A673 (cell line): ENCODE data around the gene KLF17. TPM values are rescaled to one million over a fixed set of nuclear protein-coding genes. Genes with fewer than 3 reads are reported as not detected.

Source experiments
- BruUV-seq: library from RNA; stranded (reverse); fragments of 400-500 nt; replicated peaks from 2 replicates; lab custom pipeline; 2021; lab: Mats Ljungman, UMichigan
- CTCF ChIA-PET: fragments of 300-600 bp; sonication (Branson Sonifier 250); formaldehyde crosslinking; loops from one replicate; lab custom pipeline; 2022; ENCODE audit warnings: antibody characterized with exemption; lab: Charles Lee
- POLR2A ChIA-PET: fragments of 300-600 bp; sonication (Branson Sonifier 250); formaldehyde crosslinking; loops from one replicate; lab custom pipeline; 2022; ENCODE audit warnings: antibody characterized with exemption; ENCODE audit not compliant: low non-redundant PET; lab: Charles Lee
- DNase-seq: peaks from one replicate; pipeline ENCODE4 v3.0.0-alpha.2; 2015; ENCODE audit warnings: low spot score
- H3K27ac ChIP-seq: fragments of 200-600 bp; sonication (generic); 2 replicates; pipeline ENCODE4 v1.5.1; 2016; ENCODE audit warnings: mixed run types, low read depth, mild to moderate bottlenecking, mixed read lengths, antibody characterized with exemption, low read length; ENCODE audit not compliant: poor library complexity, severe bottlenecking
- H3K27me3 ChIP-seq: fragments of 200-600 bp; sonication (generic); replicated peaks from 2 replicates; pipeline ENCODE4 v1.6.1; 2017; ENCODE audit warnings: mixed run types, low read depth, mild to moderate bottlenecking, mixed read lengths, antibody characterized with exemption, low read length; ENCODE audit not compliant: insufficient read depth, poor library complexity
- H3K36me3 ChIP-seq: fragments of 200-600 bp; sonication (generic); 2 replicates; pipeline ENCODE4 v1.6.1; 2016; ENCODE audit warnings: mixed run types, mild to moderate bottlenecking, mixed read lengths, antibody characterized with exemption, low read length; ENCODE audit not compliant: insufficient read depth, poor library complexity, severe bottlenecking
- H3K4me1 ChIP-seq: fragments of 200-600 bp; sonication (generic); 2 replicates; pipeline ENCODE4 v1.6.1; 2017; ENCODE audit warnings: mixed run types, mild to moderate bottlenecking, mixed read lengths, antibody characterized with exemption, low read length; ENCODE audit not compliant: insufficient read depth, poor library complexity, severe bottlenecking
- H3K4me3 ChIP-seq: fragments of 200-600 bp; sonication (generic); 2 replicates; pipeline ENCODE4 v1.5.1; 2016; ENCODE audit warnings: low read depth, mixed run types, mild to moderate bottlenecking, mixed read lengths, low read length; ENCODE audit not compliant: poor library complexity, severe bottlenecking
- H3K9me3 ChIP-seq: fragments of 200-600 bp; sonication (generic); 2 replicates; pipeline ENCODE4 v1.6.1; 2016; ENCODE audit warnings: mixed run types, low read depth, mild to moderate bottlenecking, mixed read lengths, antibody characterized with exemption, low read length; ENCODE audit not compliant: poor library complexity, severe bottlenecking
- EZH2 ChIP-seq: fragments of 200-600 bp; sonication (generic); IDR thresholded peaks from 2 replicates; pipeline ENCODE4 v1.6.1; 2017; ENCODE audit warnings: borderline replicate concordance, low read depth, mild to moderate bottlenecking, mixed read lengths, antibody characterized with exemption, low read length; ENCODE audit not compliant: poor library complexity, severe bottlenecking
- intact Hi-C: fragments of 100-400 bp; cut with micrococcal nuclease; formaldehyde crosslinking; loops from one replicate; pipeline ENCODE4 v1.10.0; 2022; ENCODE audit not compliant: unreplicated experiment
- total RNA-seq: library from RNA; stranded (reverse); gene quantifications from 2 replicates; pipeline ENCODE4 v1.2.3, GENCODE V29; 2021
- TF ChIP-seq, protein P1 (sequence below): fragments of 300-800, 200-600 bp; sonication (generic); conservative IDR thresholded peaks from 2 replicates; pipeline ENCODE4 v1.5.1; 2017; ENCODE audit warnings: low read depth, mild to moderate bottlenecking, antibody characterized with exemption, low read length, moderate library complexity, mixed read lengths

KLF17 gene
- total RNA-seq, 1 experiment from 2014 or later, result not detected

DNA sequence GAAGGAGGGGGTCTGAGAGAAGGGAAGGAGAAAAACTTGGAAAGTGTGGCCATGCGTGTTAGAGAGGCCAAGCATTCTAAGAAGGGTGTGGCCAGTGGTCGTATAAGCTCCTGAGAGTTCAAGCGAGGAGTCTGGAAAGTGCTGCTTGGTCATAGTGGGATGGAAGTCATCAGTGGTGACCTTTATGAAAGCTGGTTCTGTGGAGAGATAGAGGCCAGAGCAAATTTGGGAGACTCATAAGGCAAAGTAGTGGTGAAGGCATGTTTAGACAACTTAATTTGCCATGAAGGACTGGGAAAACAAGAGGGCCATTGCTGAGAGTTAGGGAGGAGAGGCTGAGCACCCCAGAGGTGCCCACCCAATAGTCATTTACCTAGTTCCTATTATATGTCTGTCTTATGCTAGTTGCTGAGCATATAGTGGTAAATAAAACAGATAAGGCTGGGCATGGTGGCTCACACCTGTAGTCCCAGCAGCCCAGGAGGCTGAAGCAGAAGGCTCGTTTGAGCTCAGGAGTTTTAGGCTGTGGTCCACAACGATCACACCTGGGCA, 1.9 kb downstream of the KLF17 start:
- Histone ChIP-seq H3K27me3 (peaks cover 19% of the 10 kb centered on the region), H3K4me1 (no peaks in the 10 kb centered on the region), H3K9me3 (no peaks in the 10 kb centered on the region), H3K36me3 (no peaks in the 10 kb centered on the region), H3K4me3 (no peak overlapping the region), H3K27ac (no peak overlapping the region)
- CTCF ChIA-PET, result no interaction called here
- BruUV-seq, result no TSS peak
- DNase-seq, result no peak
- TF ChIP-seq EZH2, result no peak
- TF ChIP-seq, protein P1, sequence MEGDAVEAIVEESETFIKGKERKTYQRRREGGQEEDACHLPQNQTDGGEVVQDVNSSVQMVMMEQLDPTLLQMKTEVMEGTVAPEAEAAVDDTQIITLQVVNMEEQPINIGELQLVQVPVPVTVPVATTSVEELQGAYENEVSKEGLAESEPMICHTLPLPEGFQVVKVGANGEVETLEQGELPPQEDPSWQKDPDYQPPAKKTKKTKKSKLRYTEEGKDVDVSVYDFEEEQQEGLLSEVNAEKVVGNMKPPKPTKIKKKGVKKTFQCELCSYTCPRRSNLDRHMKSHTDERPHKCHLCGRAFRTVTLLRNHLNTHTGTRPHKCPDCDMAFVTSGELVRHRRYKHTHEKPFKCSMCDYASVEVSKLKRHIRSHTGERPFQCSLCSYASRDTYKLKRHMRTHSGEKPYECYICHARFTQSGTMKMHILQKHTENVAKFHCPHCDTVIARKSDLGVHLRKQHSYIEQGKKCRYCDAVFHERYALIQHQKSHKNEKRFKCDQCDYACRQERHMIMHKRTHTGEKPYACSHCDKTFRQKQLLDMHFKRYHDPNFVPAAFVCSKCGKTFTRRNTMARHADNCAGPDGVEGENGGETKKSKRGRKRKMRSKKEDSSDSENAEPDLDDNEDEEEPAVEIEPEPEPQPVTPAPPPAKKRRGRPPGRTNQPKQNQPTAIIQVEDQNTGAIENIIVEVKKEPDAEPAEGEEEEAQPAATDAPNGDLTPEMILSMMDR, result no peak
- POLR2A ChIA-PET, result no interaction called here
- intact Hi-C loops, result no loop called here

DNA sequence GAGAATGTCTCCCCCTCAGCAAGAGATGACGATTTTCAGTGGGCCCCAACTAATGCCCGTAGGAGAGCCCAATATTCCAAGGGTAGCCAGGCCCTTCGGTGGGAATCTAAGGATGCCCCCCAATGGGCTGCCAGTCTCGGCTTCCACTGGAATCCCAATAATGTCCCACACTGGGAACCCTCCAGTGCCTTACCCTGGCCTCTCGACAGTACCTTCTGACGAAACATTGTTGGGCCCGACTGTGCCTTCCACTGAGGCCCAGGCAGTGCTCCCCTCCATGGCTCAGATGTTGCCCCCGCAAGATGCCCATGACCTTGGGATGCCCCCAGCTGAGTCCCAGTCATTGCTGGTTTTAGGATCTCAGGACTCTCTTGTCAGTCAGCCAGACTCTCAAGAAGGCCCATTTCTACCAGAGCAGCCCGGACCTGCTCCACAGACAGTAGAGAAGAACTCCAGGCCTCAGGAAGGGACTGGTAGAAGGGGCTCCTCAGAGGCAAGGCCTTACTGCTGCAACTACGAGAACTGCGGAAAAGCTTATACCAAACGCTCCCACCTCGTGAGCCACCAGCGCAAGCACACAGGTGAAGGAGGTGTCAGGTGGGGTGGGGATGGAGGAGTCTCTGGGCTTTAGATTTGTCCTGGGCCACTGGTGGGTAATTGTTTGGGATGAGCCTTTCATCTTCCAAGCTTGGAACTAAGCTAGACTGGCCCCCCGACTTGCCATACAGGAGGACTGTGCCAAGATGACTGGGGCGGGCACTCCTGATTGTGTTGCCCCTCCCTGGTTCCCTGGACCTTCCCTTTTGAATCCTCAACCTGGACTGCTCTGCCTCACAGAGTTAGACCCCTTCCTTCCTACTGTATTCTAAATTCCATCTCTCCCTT, 11.2 kb downstream of the KLF17 start:
- Histone ChIP-seq H3K9me3 (no peaks in the 10 kb centered on the region), H3K4me3 (no peak overlapping the region), H3K36me3 (no peaks in the 10 kb centered on the region), H3K4me1 (no peaks in the 10 kb centered on the region), H3K27ac (no peak overlapping the region), H3K27me3 (no peaks in the 10 kb centered on the region)
- BruUV-seq, result no TSS peak
- intact Hi-C loops, result no loop called here
- ChIA-PET POLR2A (no interaction called here), CTCF (no interaction called here)
- DNase-seq, result no peak
- no peak for TF ChIP-seq EZH2

DNA sequence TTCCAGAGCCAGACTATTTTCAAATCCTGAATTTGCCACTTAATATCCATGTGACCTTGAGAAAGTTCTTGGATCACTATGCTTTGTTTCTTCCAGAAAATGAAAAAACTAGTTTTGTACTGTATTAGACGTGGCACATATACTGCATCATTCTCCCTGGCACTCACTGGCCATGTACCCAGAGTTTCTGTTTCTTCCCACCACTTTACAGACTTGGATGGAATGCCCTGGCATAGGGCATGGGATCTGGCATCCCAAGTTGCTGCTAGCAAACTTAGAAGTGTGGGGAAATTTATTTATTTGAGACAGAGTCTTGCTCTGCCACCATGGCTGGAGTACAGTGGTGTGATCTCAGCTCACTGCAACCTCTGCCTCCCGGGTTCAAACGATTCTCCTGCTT, 12.8 kb downstream of the KLF17 start:
- H3K4me3 ChIP-seq, result no peak overlapping the region
- BruUV-seq, result no TSS peak
- no peaks in the 10 kb centered on the region for H3K27me3 ChIP-seq
- CTCF ChIA-PET, result no interaction called here
- H3K36me3 ChIP-seq, result no peaks in the 10 kb centered on the region
- H3K9me3 ChIP-seq, result no peaks in the 10 kb centered on the region
- H3K4me1 ChIP-seq, result no peaks in the 10 kb centered on the region
- POLR2A ChIA-PET, result no interaction called here
- no peak for TF ChIP-seq EZH2
- TF ChIP-seq, protein P1, result no peak
- DNase-seq, result no peak
- no peak overlapping the region for H3K27ac ChIP-seq
- intact Hi-C loops, result no loop called here
